ENCODE data around the gene KIF1A. TPM values are rescaled to one million over a fixed set of nuclear protein-coding genes. Genes with fewer than 3 reads are reported as not detected.
A peak's percentile ranks its signal among the peaks of the same experiment; 100 is the strongest.

The KIF1A gene
- total and polyA plus RNA-seq, 2 of the 13 experiments (the other 11 are each of a cell fraction or from before 2014, with no cell fraction given): 0.01 TPM; not detected in 1

DNA sequence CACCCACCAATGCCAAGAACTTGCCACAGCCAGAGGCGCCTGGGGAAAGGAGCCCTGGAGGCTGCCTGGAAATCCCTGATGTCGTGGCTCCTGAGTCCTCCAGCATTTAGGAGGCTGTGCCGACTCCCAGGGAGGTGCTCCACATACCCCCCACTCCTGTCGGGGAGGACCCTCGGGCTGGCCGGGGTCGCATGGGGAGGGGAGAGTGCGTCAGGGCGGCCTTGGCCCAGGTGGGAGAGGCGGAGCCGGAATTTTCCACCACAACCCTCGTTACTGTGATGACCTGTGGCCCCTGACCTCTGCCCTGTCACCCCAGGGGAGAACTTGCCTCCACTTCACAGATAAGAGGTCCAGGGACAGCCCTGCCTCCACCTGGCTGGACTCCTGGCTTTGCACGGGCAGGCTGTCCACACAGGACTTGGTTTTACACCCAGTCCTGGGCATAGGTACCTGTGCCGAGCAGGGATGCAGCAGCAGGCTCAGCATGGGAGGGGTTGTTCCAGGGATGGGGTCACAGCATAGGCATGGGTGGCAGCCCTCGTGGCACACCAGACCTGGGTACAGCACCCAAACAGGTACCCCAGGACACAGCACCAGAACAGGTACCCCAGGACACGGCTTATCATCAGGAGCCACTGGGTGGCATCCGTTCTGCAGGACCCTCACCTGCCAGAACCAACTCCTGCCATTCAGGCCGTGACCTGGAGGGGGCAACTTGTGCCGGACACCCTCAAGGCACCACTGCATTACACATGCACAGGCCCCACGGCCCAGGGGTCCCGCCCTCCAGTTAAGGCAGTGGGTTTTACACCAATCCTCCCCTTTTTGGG is 36.3 kb upstream of the KIF1A start (continued):
- TF ChIP-seq, protein P1, sequence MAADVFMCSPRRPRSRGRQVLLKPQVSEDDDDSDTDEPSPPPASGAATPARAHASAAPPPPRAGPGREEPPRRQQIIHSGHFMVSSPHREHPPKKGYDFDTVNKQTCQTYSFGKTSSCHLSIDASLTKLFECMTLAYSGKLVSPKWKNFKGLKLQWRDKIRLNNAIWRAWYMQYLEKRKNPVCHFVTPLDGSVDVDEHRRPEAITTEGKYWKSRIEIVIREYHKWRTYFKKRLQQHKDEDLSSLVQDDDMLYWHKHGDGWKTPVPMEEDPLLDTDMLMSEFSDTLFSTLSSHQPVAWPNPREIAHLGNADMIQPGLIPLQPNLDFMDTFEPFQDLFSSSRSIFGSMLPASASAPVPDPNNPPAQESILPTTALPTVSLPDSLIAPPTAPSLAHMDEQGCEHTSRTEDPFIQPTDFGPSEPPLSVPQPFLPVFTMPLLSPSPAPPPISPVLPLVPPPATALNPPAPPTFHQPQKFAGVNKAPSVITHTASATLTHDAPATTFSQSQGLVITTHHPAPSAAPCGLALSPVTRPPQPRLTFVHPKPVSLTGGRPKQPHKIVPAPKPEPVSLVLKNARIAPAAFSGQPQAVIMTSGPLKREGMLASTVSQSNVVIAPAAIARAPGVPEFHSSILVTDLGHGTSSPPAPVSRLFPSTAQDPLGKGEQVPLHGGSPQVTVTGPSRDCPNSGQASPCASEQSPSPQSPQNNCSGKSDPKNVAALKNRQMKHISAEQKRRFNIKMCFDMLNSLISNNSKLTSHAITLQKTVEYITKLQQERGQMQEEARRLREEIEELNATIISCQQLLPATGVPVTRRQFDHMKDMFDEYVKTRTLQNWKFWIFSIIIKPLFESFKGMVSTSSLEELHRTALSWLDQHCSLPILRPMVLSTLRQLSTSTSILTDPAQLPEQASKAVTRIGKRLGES (CRISPR knock-in tag; IDR thresholded peaks at IDR 0.05; ENCODE audit: borderline replicate concordance): no peak
- TF ChIP-seq SAFB2 (CRISPR knock-in tag; IDR thresholded peaks at IDR 0.05; ENCODE audit: borderline replicate concordance, low read depth): no peak
- no peak; the same call in 1 of the 2 replicates for TF ChIP-seq TAF1 (CRISPR knock-in tag; IDR thresholded peaks at IDR 0.05)
- TF ChIP-seq ETV6 (CRISPR knock-in tag; conservative IDR thresholded peaks at IDR 0.05): no peak
- no peak for TF ChIP-seq ZNF615 (CRISPR knock-in tag; IDR thresholded peaks at IDR 0.05; ENCODE audit: borderline replicate concordance)
- TF ChIP-seq MIER3 (CRISPR knock-in tag; IDR thresholded peaks at IDR 0.05; ENCODE audit: borderline replicate concordance): peak; percentile 77; the same call in 1 of the 2 replicates
- no peak for TF ChIP-seq ZNF607 (CRISPR knock-in tag; IDR thresholded peaks at IDR 0.05; ENCODE audit: borderline replicate concordance)
- TF ChIP-seq, protein P2, sequence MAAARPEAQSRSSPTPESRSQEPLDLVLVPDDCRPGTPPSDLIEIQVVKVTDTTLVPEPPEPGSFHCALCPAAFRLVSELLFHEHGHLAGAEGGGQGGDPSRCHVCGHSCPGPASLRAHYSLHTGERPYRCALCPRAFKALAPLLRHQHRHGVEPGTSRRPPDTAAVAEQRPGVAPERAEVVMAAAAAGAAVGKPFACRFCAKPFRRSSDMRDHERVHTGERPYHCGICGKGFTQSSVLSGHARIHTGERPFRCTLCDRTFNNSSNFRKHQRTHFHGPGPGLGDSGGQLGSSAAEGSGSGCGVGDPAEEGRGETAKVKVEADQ (CRISPR knock-in tag; IDR thresholded peaks at IDR 0.05; ENCODE audit: borderline replicate concordance): 0 out of 2 replicates have a peak, but pooled peaks have one; percentile 40
- TF ChIP-seq, protein P3, sequence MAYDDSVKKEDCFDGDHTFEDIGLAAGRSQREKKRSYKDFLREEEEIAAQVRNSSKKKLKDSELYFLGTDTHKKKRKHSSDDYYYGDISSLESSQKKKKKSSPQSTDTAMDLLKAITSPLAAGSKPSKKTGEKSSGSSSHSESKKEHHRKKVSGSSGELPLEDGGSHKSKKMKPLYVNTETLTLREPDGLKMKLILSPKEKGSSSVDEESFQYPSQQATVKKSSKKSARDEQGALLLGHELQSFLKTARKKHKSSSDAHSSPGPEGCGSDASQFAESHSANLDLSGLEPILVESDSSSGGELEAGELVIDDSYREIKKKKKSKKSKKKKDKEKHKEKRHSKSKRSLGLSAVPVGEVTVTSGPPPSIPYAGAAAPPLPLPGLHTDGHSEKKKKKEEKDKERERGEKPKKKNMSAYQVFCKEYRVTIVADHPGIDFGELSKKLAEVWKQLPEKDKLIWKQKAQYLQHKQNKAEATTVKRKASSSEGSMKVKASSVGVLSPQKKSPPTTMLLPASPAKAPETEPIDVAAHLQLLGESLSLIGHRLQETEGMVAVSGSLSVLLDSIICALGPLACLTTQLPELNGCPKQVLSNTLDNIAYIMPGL (CRISPR knock-in tag; IDR thresholded peaks at IDR 0.05; ENCODE audit: borderline replicate concordance in 1 of 2, low read depth in 1 of 2): peak; percentile 89 to 94
- TF ChIP-seq GLI4 (CRISPR knock-in tag; IDR thresholded peaks at IDR 0.05; ENCODE audit: borderline replicate concordance): no peak
- no peak for TF ChIP-seq HMGA1 (CRISPR knock-in tag; conservative IDR thresholded peaks at IDR 0.05)
- TF ChIP-seq ELF1 (CRISPR knock-in tag; IDR thresholded peaks at IDR 0.05): no peak
- TF ChIP-seq, protein P4, sequence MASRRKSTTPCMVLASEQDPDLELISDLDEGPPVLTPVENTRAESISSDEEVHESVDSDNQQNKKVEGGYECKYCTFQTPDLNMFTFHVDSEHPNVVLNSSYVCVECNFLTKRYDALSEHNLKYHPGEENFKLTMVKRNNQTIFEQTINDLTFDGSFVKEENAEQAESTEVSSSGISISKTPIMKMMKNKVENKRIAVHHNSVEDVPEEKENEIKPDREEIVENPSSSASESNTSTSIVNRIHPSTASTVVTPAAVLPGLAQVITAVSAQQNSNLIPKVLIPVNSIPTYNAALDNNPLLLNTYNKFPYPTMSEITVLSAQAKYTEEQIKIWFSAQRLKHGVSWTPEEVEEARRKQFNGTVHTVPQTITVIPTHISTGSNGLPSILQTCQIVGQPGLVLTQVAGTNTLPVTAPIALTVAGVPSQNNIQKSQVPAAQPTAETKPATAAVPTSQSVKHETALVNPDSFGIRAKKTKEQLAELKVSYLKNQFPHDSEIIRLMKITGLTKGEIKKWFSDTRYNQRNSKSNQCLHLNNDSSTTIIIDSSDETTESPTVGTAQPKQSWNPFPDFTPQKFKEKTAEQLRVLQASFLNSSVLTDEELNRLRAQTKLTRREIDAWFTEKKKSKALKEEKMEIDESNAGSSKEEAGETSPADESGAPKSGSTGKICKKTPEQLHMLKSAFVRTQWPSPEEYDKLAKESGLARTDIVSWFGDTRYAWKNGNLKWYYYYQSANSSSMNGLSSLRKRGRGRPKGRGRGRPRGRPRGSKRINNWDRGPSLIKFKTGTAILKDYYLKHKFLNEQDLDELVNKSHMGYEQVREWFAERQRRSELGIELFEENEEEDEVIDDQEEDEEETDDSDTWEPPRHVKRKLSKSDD (CRISPR knock-in tag; IDR thresholded peaks at IDR 0.05; ENCODE audit: low read depth): 0 out of 2 replicates have a peak, but pooled peaks have one; percentile 35
- no peak for TF ChIP-seq ZNF598 (CRISPR knock-in tag; IDR thresholded peaks at IDR 0.05; ENCODE audit: borderline replicate concordance)
- TF ChIP-seq, protein P5, sequence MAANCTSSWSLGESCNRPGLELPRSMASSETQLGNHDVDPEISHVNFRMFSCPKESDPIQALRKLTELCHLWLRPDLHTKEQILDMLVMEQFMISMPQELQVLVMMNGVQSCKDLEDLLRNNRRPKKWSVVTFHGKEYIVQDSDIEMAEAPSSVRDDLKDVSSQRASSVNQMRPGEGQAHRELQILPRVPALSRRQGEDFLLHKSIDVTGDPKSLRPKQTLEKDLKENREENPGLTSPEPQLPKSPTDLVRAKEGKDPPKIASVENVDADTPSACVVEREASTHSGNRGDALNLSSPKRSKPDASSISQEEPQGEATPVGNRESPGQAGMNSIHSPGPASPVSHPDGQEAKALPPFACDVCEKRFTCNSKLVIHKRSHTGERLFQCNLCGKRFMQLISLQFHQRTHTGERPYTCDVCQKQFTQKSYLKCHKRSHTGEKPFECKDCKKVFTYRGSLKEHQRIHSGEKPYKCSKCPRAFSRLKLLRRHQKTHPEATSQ (CRISPR knock-in tag; IDR thresholded peaks at IDR 0.05; ENCODE audit: borderline replicate concordance): no peak
- no peak for TF ChIP-seq ZBTB3 (CRISPR knock-in tag; IDR thresholded peaks at IDR 0.05; ENCODE audit: borderline replicate concordance, low read depth)
